HG03354 (cell line): ENCODE results near the gene CABLES1.
"Not testable (repeated sequence)": the region's sequence is repeated elsewhere in the genome, so short reads cannot be mapped to it uniquely, and the experiment has no call there.

Experiments
- ATAC-seq: cut with Tn5 transposase; IDR thresholded peaks from one replicate; pipeline ENCODE4 v1.9.1; 2021; ENCODE audit warnings: mild to moderate bottlenecking; ENCODE audit not compliant: unreplicated experiment, poor library complexity, severe bottlenecking

The CABLES1 gene

DNA sequence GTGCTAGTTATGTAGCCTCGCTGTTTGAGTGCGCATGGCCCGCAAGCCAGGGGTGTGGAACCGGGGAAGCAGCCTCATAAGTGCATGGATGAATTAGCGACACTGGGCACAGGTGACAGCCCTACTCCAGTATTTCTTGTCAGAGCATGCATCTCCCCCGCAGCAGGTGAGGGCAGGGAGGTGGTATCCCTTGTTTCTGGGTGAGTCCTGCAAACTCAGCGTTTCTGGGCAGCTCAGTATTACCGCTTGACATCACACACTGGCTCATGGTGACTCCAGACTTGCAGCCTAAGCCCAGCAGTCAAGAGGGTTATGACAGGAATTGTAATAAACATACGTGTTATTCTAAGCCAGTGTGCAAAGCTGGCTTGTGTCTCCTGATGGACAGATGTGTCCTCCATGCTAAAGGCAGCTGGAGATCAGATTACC is 2.5 kb downstream of the CABLES1 start:
- no peak for ATAC-seq

GRCh38 chr18:23138471-23138870 is 3.2 kb downstream of the CABLES1 start:
- ATAC-seq, result no peak

DNA sequence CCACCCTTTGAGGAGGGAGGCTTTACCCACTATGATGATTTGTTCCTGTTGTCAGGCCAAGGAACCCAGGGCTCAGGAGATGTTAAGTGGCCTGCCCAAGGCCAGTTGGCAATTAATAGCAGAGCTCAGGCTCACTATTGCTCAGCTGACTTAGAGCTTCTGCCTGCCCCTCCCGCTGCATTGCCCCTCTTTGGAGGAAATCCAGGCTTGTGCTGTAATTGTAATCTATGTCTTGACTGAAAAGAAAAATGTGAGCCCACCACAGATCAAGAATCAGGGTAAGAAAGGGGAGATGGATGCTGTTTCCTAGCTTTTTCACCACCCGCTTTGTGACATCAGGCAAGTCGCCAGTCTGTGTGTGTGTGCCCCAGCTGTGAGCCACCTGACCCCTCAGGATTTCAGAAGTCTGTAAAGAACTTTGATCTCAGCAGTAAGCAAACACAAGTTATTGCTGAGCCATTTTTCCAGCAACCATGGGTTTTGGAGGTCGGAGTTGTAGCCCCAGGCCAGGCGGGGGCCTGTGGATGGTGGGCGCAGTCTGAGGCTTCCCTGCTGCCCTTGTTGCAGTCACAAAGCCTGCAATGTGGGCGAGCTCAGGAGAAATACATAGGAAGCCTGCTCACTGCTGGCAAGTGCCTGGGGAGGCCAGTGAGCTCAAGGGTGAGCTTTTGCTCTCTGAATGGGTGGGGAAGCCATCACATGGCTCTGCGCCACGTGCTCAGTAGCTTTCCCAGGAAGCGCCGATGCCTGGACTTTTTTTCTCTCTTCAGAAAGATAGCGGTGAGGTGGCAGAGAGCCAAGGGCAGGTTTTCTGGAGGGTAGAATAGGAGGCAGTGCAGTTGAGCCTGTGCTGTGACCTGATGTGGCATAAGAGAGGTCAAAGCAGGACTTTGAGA is 6.1 kb downstream of the CABLES1 start:
- no peak for ATAC-seq

DNA sequence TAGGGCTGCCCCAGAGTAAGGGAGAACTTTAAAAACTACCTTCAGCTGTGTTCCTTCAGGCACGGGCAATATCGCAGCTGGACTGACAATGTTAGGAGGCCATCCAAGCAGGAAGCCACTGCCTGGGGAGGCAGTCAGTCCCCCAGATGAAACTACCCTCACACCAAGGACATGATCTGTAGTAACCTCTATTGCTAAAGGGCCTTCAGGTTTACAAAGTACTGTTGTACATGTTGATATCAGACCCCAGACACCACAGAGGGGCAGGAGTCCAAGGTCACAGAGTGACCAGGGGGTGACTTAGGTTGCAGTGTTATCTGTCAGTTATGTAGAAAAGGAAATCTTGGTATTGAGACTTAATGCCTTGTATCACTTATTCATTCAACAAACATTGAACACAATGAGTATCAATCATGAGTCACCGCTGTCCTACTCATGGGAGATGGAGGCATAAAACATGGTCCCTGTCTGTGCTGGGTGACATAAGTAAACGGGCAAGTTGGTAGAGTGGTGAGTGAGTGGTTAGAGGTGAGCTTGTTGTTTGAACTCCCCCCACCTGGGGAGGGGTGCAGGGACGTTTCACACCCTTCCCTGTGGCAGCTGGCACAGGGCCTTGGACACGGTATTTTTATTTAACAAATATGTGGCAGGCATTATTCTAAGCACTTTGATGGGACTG is 7.1 kb downstream of the CABLES1 start:
- no peak for ATAC-seq

- no peak for ATAC-seq
Observed at GRCh38 chr18:23143016-23143814, 7.9 kb downstream of the CABLES1 start.

DNA sequence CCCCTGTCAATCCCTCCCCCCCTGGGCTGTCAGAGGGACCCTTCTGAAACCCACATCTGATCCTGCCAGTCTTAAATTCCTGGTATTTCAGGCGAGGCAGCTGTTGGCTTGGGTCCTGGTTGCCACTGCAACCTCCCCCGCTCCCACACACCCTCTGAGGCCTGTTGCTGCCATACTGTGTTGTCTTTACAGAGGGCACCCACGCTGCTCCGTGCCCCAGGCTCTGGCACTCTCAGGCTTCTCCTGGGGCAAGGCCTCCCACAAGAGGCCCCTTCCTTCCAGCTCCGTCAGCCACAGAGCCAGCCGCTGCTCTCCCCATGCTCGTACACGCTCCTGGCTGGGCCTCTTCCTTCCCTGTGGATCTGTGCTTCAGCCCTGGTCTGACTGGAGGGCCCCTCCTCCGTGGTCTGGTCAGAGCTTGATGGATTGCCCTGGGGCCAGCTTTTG is 8.6 kb downstream of the CABLES1 start:
- ATAC-seq, result no peak

DNA sequence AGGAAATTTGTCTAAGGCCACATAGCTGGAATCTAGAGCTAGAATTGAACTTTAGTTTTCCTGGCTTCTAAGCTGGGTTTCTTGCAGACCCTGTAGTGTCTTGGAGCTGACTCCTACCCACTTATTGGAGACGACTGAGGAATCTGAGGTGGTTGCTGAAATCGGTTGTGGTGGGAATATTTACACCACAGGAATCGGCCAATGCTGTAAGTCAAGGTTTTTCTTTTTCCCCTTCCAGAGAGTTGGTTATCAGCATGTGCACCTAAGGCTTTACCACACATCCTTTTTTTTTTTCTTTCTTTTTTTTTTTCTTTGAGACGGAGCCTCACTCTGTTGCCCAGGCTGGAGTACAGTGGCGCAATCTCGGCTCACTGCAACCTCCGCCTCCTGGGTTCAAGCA is 9.4 kb downstream of the CABLES1 start:
- ATAC-seq, result no peak

DNA sequence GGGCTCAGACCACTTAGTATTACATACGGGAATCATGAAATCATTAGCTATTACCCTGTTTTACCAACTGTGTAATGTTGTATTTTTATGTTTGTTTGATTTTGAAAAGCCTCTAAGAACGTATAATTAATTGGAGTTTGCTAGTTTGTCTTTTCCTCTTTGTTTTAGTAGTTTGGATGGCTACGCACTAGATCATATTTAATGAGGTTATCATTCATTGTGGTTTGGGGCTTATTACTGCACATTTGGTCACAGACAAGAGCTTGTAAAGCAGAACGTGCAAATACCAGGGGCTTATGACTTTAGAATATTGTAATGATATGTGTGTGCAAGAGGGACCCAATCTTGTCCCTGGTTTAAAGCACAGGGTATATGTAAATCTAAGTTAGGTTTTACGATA is 10.3 kb downstream of the CABLES1 start:
- ATAC-seq, result no peak

- no peak for ATAC-seq
Observed at GRCh38 chr18:23146861-23147469, 11.7 kb downstream of the CABLES1 start.

GRCh38 chr18:23148382-23148781 is 13.1 kb downstream of the CABLES1 start:
- ATAC-seq, result no peak

GRCh38 chr18:23149570-23149969 is 14.3 kb downstream of the CABLES1 start:
- no peak for ATAC-seq

DNA sequence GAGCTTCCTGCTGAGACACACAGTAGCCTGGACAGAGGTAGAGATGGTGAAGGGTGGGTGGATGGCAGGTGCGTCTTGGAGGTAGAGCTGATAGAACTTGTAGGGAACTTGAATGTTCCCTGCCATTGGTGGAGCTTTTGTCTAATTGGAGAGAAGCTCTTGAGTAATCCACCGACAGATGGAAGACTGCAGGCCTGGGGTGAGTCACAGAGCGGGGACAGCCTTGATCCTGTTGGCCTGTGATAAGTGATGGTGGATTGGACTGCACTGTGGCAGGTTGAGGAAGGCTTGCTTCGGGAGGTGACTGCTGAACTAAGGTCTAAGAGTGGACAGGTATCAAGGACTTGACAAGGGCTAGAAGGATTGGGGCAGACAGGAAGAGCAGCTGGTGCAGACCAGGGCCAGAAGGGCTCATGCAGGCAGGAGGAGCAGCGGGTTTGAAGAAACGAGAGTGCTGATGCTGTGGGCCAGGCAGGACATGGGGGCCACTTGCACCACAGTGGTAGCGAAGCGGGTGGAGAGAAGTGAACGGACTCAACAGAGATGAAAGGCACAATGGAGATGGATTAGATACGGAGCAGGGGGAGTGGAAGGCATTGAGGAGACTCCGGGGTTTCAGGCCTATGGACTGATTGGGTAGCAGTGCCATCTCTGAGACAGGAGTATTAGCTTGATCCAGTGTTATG is 16.3 kb downstream of the CABLES1 start:
- ATAC-seq, result no peak

- no peak for ATAC-seq
Observed at GRCh38 chr18:23154030-23154429, 18.7 kb downstream of the CABLES1 start.

- ATAC-seq, result no peak
Observed at GRCh38 chr18:23154823-23155500, 19.7 kb downstream of the CABLES1 start.

- no peak for ATAC-seq
Observed at GRCh38 chr18:23155537-23155936, 20.3 kb downstream of the CABLES1 start.

DNA sequence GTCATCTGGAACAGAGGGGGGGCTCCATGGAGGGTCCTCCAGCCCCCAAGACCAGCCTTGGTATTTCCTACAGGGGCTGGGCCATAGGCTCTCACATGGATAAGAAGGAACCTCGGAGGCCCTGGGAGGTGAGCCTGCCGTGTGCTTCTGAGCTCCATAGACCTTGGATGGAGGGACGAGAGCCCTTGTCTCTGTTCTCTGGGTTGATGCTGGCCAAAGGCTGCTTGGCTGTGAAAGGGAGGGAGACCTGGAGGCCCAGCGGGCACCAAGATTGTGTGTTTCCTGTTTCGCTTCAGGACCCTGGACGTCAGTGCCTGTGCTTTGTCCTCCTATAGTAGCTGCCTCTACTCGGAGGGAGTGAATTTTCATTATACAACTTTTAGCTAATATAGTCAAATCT is 20.8 kb downstream of the CABLES1 start:
- ATAC-seq, result no peak

- no peak for ATAC-seq
Observed at GRCh38 chr18:23158058-23158457, 22.8 kb downstream of the CABLES1 start.

GRCh38 chr18:23158884-23159283 is 23.6 kb downstream of the CABLES1 start:
- ATAC-seq, result not testable (repeated sequence)

DNA sequence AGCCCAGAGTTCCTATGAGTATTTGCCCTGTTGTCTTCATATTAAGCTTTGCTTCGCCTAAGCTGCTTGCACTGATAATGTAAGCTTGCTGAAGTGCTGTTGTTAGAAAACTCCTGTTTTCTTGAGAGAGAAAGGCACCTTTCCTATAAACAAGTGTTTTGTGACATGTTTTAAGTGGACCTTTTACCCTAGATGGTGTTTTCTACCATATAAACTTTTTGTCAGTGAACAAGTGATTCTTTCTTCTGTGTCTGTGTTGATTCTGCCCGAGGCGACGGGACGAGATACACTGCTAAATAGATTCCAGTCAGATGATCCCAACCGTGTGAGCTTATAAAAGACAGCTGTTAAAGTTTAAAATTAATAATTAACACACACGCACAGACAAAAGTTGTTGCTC is 24.1 kb downstream of the CABLES1 start:
- no peak for ATAC-seq
